ENCODE data around the gene ABLIM2.

DNA sequence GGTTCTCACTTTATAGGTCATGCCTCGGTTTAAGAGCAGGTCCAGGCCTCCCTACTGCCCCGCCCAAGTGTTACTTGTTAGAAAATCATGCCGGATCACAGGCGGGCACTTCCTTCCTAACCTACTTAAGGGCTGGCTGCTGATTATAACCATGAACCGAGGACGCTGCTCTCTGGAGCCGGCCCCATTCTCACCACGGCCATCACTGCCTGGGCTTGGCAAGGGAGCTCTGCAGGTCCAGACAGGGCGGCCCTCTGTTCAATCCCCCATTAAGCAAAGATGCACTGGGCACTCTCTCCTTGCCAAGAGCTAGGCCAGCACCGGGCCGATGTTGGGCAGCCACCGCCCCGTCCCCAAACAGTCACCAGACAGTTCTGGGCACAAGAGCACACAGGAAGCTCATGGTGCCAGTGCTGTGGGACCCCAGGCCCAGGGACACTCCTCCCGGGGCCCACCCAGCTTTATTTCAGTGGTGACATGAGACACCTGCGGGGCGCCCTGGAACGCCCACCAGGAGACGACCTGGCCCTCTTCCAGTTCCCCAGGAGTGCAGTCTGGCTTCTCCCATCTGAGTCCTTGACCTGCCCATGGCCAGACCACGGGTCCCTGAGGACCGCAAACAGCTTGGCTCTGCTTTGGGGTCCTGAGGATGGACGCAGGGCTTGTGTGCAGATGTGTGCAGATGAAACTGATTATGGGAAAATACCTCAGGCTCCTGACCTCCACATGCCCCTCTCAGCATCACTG, 44.0 kb downstream of the ABLIM2 start:
- TF ChIP-seq, protein P1, sequence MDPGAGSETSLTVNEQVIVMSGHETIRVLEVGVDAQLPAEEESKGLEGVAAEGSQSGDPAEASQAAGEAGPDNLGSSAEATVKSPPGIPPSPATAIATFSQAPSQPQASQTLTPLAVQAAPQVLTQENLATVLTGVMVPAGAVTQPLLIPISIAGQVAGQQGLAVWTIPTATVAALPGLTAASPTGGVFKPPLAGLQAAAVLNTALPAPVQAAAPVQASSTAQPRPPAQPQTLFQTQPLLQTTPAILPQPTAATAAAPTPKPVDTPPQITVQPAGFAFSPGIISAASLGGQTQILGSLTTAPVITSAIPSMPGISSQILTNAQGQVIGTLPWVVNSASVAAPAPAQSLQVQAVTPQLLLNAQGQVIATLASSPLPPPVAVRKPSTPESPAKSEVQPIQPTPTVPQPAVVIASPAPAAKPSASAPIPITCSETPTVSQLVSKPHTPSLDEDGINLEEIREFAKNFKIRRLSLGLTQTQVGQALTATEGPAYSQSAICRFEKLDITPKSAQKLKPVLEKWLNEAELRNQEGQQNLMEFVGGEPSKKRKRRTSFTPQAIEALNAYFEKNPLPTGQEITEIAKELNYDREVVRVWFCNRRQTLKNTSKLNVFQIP (CRISPR knock-in tag; IDR thresholded peaks at IDR 0.05; ENCODE audit: borderline replicate concordance, low read depth): no peak
- TF ChIP-seq OSR1 (CRISPR knock-in tag; IDR thresholded peaks at IDR 0.05): no peak
- TF ChIP-seq PPARA (CRISPR knock-in tag; IDR thresholded peaks at IDR 0.05; ENCODE audit: borderline replicate concordance): no peak
- TF ChIP-seq RARB (CRISPR knock-in tag; IDR thresholded peaks at IDR 0.05): no peak
- TF ChIP-seq, protein P2, sequence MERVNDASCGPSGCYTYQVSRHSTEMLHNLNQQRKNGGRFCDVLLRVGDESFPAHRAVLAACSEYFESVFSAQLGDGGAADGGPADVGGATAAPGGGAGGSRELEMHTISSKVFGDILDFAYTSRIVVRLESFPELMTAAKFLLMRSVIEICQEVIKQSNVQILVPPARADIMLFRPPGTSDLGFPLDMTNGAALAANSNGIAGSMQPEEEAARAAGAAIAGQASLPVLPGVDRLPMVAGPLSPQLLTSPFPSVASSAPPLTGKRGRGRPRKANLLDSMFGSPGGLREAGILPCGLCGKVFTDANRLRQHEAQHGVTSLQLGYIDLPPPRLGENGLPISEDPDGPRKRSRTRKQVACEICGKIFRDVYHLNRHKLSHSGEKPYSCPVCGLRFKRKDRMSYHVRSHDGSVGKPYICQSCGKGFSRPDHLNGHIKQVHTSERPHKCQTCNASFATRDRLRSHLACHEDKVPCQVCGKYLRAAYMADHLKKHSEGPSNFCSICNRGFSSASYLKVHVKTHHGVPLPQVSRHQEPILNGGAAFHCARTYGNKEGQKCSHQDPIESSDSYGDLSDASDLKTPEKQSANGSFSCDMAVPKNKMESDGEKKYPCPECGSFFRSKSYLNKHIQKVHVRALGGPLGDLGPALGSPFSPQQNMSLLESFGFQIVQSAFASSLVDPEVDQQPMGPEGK (CRISPR knock-in tag; IDR thresholded peaks at IDR 0.05; ENCODE audit: borderline replicate concordance): no peak
- TF ChIP-seq ZC3H10 (CRISPR knock-in tag; IDR thresholded peaks at IDR 0.05): no peak
- TF ChIP-seq ZFP3 (CRISPR knock-in tag; IDR thresholded peaks at IDR 0.05): no peak

Data from SK-N-SH treated with all-trans-retinoic acid at 6 μM for 48 hours (cell line).